Tibial nerve (tissue), 3 donors: ENCODE data around the gene APOL2.

ENCODE experiments used
- POLR2A ChIP-seq, 2 donors: fragments of 450-650 bp; IDR thresholded peaks; one replicate each; pipeline ENCODE4 v1.6.1; 2017; ENCODE audit warnings: antibody characterized with exemption in 2 of 2, mild to moderate bottlenecking in 2 of 2, moderate library complexity in 2 of 2
- TF ChIP-seq, protein P1 (sequence below), 5 experiments: fragments of 200-600 bp in 3 of 5; fragments of 450-650 bp in 2 of 5; sonication (generic) in 3 of 5; IDR thresholded peaks; one replicate each; pipeline ENCODE4 v1.5.1; 2016 to 2019; ENCODE audit warnings: antibody characterized with exemption in 5 of 5, mild to moderate bottlenecking in 3 of 5, moderate library complexity in 2 of 5

DNA sequence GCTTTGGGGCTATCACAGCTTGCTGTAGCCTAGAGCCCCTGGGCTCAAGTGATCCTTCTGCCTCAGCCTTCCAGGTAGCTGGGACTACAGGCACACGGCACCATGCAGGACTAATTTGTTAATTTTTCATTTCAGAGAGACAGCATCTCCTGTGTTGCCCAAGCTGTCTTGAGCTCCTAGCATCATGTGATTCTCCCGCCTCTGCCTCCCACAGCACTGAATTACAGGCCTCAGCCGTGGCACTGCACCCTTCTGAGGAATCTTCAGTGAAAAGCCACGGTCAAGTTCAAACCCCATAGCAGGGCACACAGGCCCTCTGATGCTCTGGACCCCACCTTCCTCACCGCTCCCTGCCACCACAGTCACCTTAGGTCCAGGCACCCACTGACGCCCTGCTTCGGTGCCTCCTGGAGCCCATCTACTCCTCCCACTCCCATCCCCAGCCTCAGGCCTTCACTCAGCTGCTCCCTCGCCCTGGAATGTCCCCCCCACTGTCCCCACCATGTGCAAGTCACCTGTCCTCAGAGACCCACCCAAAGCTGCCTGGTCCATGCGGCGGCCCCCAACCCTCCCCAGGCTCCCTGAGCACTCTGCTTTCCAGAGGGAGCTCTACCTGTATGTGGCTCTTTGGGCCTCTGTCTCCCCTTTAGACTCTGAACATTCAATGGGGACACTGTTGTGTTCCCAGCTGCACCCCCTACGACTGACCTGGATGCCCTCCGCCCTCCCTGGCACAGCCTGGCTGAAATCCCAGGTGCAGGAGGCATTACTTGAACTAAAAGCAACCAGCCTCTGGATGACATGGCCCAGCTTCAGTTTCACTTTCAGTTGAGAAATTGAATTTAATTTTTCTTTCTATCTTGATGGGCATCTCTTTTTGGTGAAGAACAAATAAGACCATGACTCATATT, 1.6 kb downstream of the APOL2 start:
- no peak for TF ChIP-seq POLR2A (IDR thresholded peaks at IDR 0.05)
- TF ChIP-seq, protein P1, sequence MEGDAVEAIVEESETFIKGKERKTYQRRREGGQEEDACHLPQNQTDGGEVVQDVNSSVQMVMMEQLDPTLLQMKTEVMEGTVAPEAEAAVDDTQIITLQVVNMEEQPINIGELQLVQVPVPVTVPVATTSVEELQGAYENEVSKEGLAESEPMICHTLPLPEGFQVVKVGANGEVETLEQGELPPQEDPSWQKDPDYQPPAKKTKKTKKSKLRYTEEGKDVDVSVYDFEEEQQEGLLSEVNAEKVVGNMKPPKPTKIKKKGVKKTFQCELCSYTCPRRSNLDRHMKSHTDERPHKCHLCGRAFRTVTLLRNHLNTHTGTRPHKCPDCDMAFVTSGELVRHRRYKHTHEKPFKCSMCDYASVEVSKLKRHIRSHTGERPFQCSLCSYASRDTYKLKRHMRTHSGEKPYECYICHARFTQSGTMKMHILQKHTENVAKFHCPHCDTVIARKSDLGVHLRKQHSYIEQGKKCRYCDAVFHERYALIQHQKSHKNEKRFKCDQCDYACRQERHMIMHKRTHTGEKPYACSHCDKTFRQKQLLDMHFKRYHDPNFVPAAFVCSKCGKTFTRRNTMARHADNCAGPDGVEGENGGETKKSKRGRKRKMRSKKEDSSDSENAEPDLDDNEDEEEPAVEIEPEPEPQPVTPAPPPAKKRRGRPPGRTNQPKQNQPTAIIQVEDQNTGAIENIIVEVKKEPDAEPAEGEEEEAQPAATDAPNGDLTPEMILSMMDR (IDR thresholded peaks at IDR 0.05) = no peak
